SU-DHL-6 (cell line): Measurements from ENCODE around the gene METTL24.

Experiments used
- H2AFZ ChIP-seq: fragments of 200-600 bp; sonication (generic); 2 replicates; pipeline ENCODE4 v1.6.1; 2014; ENCODE audit warnings: low read depth, mild to moderate bottlenecking, moderate library complexity, mixed read lengths, antibody characterized with exemption, low read length; ENCODE audit not compliant: severe bottlenecking
- H3F3A ChIP-seq: fragments of 200-600 bp; shearing (Covaris generic); 2 replicates; pipeline ENCODE4 v1.6.0; 2016; ENCODE audit warnings: antibody characterized with exemption, mild to moderate bottlenecking; ENCODE audit not compliant: insufficient read depth
- H3K27ac ChIP-seq: fragments of 200-600 bp; sonication (generic); 2 replicates; pipeline ENCODE4 v1.5.1; 2016; ENCODE audit warnings: low read depth, mild to moderate bottlenecking, low read length, moderate library complexity, mixed read lengths
- H3K27me3 ChIP-seq: fragments of 200-600 bp; sonication (generic), shearing (Covaris generic); 2 replicates; pipeline ENCODE4 v1.6.0; 2014; ENCODE audit warnings: mild to moderate bottlenecking, low read length
- H3K36me3 ChIP-seq: fragments of 200-600 bp; sonication (generic); 2 replicates; pipeline ENCODE4 v1.6.1; 2014; ENCODE audit warnings: mild to moderate bottlenecking, low read length, mixed read lengths
- H3K4me2 ChIP-seq: fragments of 300-600, 200-600 bp; shearing (Covaris generic), sonication (generic); 2 replicates; pipeline ENCODE4 v1.6.0; 2014; ENCODE audit warnings: low read length, low read depth, mild to moderate bottlenecking; ENCODE audit not compliant: poor library complexity, severe bottlenecking
- H3K4me3 ChIP-seq: fragments of 200-600 bp; sonication (generic); 2 replicates; pipeline ENCODE4 v1.5.1; 2014; ENCODE audit warnings: antibody characterized with exemption, low read length, mild to moderate bottlenecking, mixed read lengths; ENCODE audit not compliant: insufficient read depth, poor library complexity, severe bottlenecking
- H3K79me2 ChIP-seq: fragments of 200-600 bp; sonication (generic); 2 replicates; pipeline ENCODE4 v1.6.1; 2014; ENCODE audit warnings: mild to moderate bottlenecking, low read length, moderate library complexity; ENCODE audit not compliant: insufficient read depth
- H3K9ac ChIP-seq: fragments of 200-600 bp; sonication (generic); 2 replicates; pipeline ENCODE4 v1.7.0; 2014; ENCODE audit warnings: mild to moderate bottlenecking, low read length
- H3K9me2 ChIP-seq: fragments of 200-600 bp; sonication (generic); replicated peaks from 2 replicates; pipeline ENCODE4 v1.6.1; 2014; ENCODE audit warnings: low read length; ENCODE audit not compliant: insufficient read depth
- H3K9me3 ChIP-seq: fragments of 200-600 bp; sonication (generic); 2 replicates; pipeline ENCODE4 v1.6.1; 2014; ENCODE audit warnings: low read length, mixed read lengths; ENCODE audit not compliant: insufficient read depth
- H4K20me1 ChIP-seq: fragments of 200-600 bp; sonication (generic); 2 replicates; pipeline ENCODE4 v1.6.1; 2014; ENCODE audit warnings: low read depth, mild to moderate bottlenecking, antibody characterized with exemption, low read length, moderate library complexity, mixed read lengths
- EZH2phosphoT487 ChIP-seq: fragments of 200-600 bp; sonication (generic), shearing (Covaris generic); conservative IDR thresholded peaks from 2 replicates; pipeline ENCODE4 v1.6.1; 2018; ENCODE audit warnings: mild to moderate bottlenecking, antibody characterized with exemption, low read length, moderate library complexity, mixed read lengths
- TF ChIP-seq, protein P1 (sequence below): fragments of 200-600 bp; sonication (generic); IDR thresholded peaks from one replicate; pipeline ENCODE4 v1.5.1; 2017; ENCODE audit warnings: antibody characterized with exemption, mild to moderate bottlenecking, low read length, moderate library complexity; ENCODE audit not compliant: insufficient read depth, poor library complexity, severe bottlenecking

Gene METTL24

GRCh38 chr6:110298916-110299315 lies 59.2 kb downstream of the METTL24 start:
- Histone ChIP-seq H3K9ac (no peak overlapping the region), H3K4me2 (no peak overlapping the region), H3K27me3 (0 out of 2 replicates have a peak, but pooled peaks cover 3% of the 10 kb centered on the region), H3K79me2 (no peaks in the 10 kb centered on the region), H3K9me2 (no peaks in the 10 kb centered on the region), H3F3A (no peaks in the 10 kb centered on the region), H3K4me3 (no peak overlapping the region), H3K27ac (no peak overlapping the region), H4K20me1 (no peaks in the 10 kb centered on the region), H3K36me3 (no peaks in the 10 kb centered on the region), H3K9me3 (no peaks in the 10 kb centered on the region), H2AFZ (no peak overlapping the region)
- no peak for TF ChIP-seq EZH2phosphoT487
- TF ChIP-seq, protein P1, sequence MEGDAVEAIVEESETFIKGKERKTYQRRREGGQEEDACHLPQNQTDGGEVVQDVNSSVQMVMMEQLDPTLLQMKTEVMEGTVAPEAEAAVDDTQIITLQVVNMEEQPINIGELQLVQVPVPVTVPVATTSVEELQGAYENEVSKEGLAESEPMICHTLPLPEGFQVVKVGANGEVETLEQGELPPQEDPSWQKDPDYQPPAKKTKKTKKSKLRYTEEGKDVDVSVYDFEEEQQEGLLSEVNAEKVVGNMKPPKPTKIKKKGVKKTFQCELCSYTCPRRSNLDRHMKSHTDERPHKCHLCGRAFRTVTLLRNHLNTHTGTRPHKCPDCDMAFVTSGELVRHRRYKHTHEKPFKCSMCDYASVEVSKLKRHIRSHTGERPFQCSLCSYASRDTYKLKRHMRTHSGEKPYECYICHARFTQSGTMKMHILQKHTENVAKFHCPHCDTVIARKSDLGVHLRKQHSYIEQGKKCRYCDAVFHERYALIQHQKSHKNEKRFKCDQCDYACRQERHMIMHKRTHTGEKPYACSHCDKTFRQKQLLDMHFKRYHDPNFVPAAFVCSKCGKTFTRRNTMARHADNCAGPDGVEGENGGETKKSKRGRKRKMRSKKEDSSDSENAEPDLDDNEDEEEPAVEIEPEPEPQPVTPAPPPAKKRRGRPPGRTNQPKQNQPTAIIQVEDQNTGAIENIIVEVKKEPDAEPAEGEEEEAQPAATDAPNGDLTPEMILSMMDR = no peak

DNA sequence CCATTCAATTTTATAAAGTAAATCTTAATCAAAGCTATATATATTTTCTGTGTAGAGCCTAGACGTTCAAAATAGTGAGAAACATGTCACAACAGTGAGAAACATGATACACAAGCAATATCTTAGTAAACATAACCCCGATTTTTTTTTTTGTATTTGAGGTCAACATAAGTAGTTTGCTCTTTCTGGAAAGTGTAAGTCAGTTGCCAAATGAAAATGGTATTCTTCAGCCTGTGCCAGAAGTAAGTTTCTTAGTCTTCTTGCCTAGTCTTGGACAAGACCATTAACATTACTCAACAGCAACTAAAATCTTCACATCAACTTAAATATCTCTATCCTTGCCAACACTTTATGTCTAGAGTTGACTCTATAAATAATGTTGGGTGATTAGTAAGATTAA lies 59.7 kb downstream of the METTL24 start:
- Histone ChIP-seq H3K27me3 (peaks cover 3% of the 10 kb centered on the region; the same call in 1 of the 2 replicates), H3K36me3 (no peaks in the 10 kb centered on the region), H2AFZ (no peak overlapping the region), H3K9me2 (no peaks in the 10 kb centered on the region), H3K4me2 (no peak overlapping the region), H3K4me3 (no peak overlapping the region), H4K20me1 (no peaks in the 10 kb centered on the region), H3K9me3 (no peaks in the 10 kb centered on the region), H3K79me2 (no peaks in the 10 kb centered on the region), H3K9ac (no peak overlapping the region), H3F3A (no peaks in the 10 kb centered on the region), H3K27ac (no peak overlapping the region)
- TF ChIP-seq EZH2phosphoT487 = no peak
- TF ChIP-seq, protein P1 = no peak

GRCh38 chr6:110296241-110297025 lies 61.7 kb downstream of the METTL24 start:
- no peak overlapping the region for H3K4me2 ChIP-seq
- no peaks in the 10 kb centered on the region for H4K20me1 ChIP-seq
- TF ChIP-seq, protein P1 = no peak
- no peak for TF ChIP-seq EZH2phosphoT487
- no peaks in the 10 kb centered on the region for H3K79me2 ChIP-seq
- H3K9me2 ChIP-seq = no peaks in the 10 kb centered on the region
- H3K9ac ChIP-seq = no peak overlapping the region
- no peaks in the 10 kb centered on the region for H3F3A ChIP-seq
- H3K4me3 ChIP-seq = no peak overlapping the region
- no peak overlapping the region for H2AFZ ChIP-seq
- H3K9me3 ChIP-seq = no peaks in the 10 kb centered on the region
- H3K36me3 ChIP-seq = no peaks in the 10 kb centered on the region
- H3K27me3 ChIP-seq = peaks cover 3% of the 10 kb centered on the region; the same call in 1 of the 2 replicates
- no peak overlapping the region for H3K27ac ChIP-seq
